NCI-H510A treated with DMSO at 0.1 percent for 48 hours (cell line): ENCODE results near the gene PXDN.

Experiments
- DNase-seq: peaks from one replicate; lab custom pipeline; 2025; lab: John Stamatoyannopoulos, UW

PXDN gene

GRCh38 chr2:1650085-1650872, 94.0 kb downstream of the PXDN start:
- no peak for DNase-seq

GRCh38 chr2:1649103-1650084, 94.9 kb downstream of the PXDN start:
- no peak for DNase-seq

GRCh38 chr2:1648241-1649102, 95.8 kb downstream of the PXDN start:
- no peak for DNase-seq

- DNase-seq, result no peak
Observed at GRCh38 chr2:1647417-1648240, 96.7 kb downstream of the PXDN start.

GRCh38 chr2:1645761-1646476, 98.4 kb downstream of the PXDN start:
- no peak for DNase-seq

GRCh38 chr2:1644427-1644826, 99.9 kb downstream of the PXDN start:
- no peak for DNase-seq

GRCh38 chr2:1642993-1643619, 101.2 kb downstream of the PXDN start:
- DNase-seq, result no peak

GRCh38 chr2:1642066-1642861, 102.1 kb downstream of the PXDN start:
- no peak for DNase-seq

GRCh38 chr2:1641523-1641922, 102.8 kb downstream of the PXDN start:
- DNase-seq, result no peak

GRCh38 chr2:1640301-1641135, 103.8 kb downstream of the PXDN start:
- DNase-seq, result no peak

GRCh38 chr2:1639086-1639858, 105.0 kb downstream of the PXDN start:
- no peak for DNase-seq

GRCh38 chr2:1638281-1638860, 105.9 kb downstream of the PXDN start:
- DNase-seq, result no peak

- no peak for DNase-seq
Observed at GRCh38 chr2:1636791-1637415, 107.4 kb downstream of the PXDN start.

GRCh38 chr2:1635823-1636222, 108.5 kb downstream of the PXDN start:
- DNase-seq, result no peak

GRCh38 chr2:1634681-1635341, 109.5 kb downstream of the PXDN start:
- no peak for DNase-seq
